Suppressor macrophage treated with lipopolysaccharide for 1 hour (primary cell): ENCODE data around the gene DNAJC12.

Experiments used
- DNase-seq, 3 donors: peaks; one replicate each; pipeline ENCODE4 v3.0.0-alpha.2; 2020 to 2022

The DNAJC12 gene

DNA sequence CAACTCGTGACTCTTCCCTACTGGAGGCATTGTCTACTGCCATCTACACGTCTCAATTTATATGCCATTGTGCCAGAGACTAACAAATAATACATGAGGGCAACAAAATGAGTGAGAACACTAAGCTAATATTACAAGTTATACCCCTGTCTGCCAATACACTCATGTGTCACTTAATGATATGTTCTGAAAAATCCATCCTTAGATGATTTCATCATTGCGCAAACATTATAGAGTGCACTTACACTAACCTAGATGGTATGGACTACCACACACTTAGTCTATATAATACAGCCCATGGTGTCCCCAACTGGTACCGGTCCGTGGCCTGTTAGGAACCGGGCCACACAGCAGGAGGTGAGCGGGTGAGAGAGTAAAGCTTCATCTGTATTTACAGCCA, 77.7 kb downstream of the DNAJC12 start:
- DNase-seq = no peak
